ENCODE data around the gene PSMG2. TPM values are rescaled to one million over a fixed set of nuclear protein-coding genes. Genes with fewer than 3 reads are reported as not detected.

Gene PSMG2
- total RNA-seq (2016; rRNA removed; fragmentation: Illumina TruSeq; extraction: Trizol) = 94.8 and 133 TPM in 2 replicates
- 45.3 and 48.4 TPM in 2 replicates for total RNA-seq (2016; cell fraction: cytosol; rRNA removed; fragmentation: Illumina TruSeq; extraction: Trizol; ENCODE audit: low read depth)
- 94.6 and 133 TPM in 2 replicates for total RNA-seq (2016; cell fraction: insoluble cytoplasmic fraction; rRNA removed; fragmentation: Illumina TruSeq; extraction: Trizol)
- total RNA-seq (2016; cell fraction: membrane; rRNA removed; fragmentation: Illumina TruSeq; extraction: Trizol) = 77.8 and 78.0 TPM in 2 replicates
- total RNA-seq (2016; cell fraction: nucleus; rRNA removed; fragmentation: Illumina TruSeq; extraction: Trizol) = 49.2 and 51.5 TPM in 2 replicates
- polyA plus RNA-seq (2011; rRNA removed) = 40.8 and 53.4 TPM in 2 replicates
- polyA plus RNA-seq (2011; cell fraction: cytosol; rRNA removed) = 33.3 and 37.5 TPM in 2 replicates
- 15.1 and 19.9 TPM in 2 replicates for polyA plus RNA-seq (2011; cell fraction: nucleus; rRNA removed)
- polyA plus RNA-seq (2012) = 60.7 and 69.3 TPM in 2 replicates
- polyA plus RNA-seq (2016; cell fraction: cytosol; fragmentation: Illumina TruSeq; extraction: Trizol; ENCODE audit: low read depth) = 40.3 and 41.0 TPM in 2 replicates
- 132 and 137 TPM in 2 replicates for polyA plus RNA-seq (2016; cell fraction: insoluble cytoplasmic fraction; fragmentation: Illumina TruSeq; extraction: Trizol; ENCODE audit: low read depth)
- 67.1 and 72.3 TPM in 2 replicates for polyA plus RNA-seq (2016; cell fraction: membrane; fragmentation: Illumina TruSeq; extraction: Trizol; ENCODE audit: low read depth)
- polyA plus RNA-seq (2016; cell fraction: nucleus; fragmentation: Illumina TruSeq; extraction: Trizol; ENCODE audit: insufficient read depth, low read depth) = 76.0 and 78.0 TPM in 2 replicates
- 36.2 and 55.8 TPM in 2 replicates for polyA minus RNA-seq (2011; rRNA and poly(A)+ RNA removed; ENCODE audit: low replicate concordance)
- 33.5 and 35.7 TPM in 2 replicates for polyA minus RNA-seq (2011; cell fraction: cytosol; rRNA and poly(A)+ RNA removed)
- polyA minus RNA-seq (2011; cell fraction: nucleus; rRNA and poly(A)+ RNA removed) = 19.4 and 20.3 TPM in 2 replicates
- Bru-seq, nascent RNA = percentile 59 among the genes with signal in this experiment
- percentile 72 among the genes with signal in this experiment for BruChase-seq, experiment 1, labeled RNA remaining after a 6-hour chase
- percentile 65 among the genes with signal in this experiment for BruChase-seq, experiment 2, labeled RNA remaining after a 2-hour chase
- long read RNA-seq, experiment 1, transcript PSMG2-201 (7 exons, 1,686 nt) = major isoform, 64 of 70 reads
- long read RNA-seq, experiment 1, partial matches to known transcripts = 0 of 70 reads
- long read RNA-seq, experiment 1, other reads (novel, unspliced or antisense) = 5 of 70 reads
- long read RNA-seq, experiment 2, transcript PSMG2-201 (7 exons, 1,686 nt) = major isoform, 55 of 77 reads
- long read RNA-seq, experiment 2, partial matches to known transcripts = 10 of 77 reads
- long read RNA-seq, experiment 2, other reads (novel, unspliced or antisense) = 11 of 77 reads

DNA sequence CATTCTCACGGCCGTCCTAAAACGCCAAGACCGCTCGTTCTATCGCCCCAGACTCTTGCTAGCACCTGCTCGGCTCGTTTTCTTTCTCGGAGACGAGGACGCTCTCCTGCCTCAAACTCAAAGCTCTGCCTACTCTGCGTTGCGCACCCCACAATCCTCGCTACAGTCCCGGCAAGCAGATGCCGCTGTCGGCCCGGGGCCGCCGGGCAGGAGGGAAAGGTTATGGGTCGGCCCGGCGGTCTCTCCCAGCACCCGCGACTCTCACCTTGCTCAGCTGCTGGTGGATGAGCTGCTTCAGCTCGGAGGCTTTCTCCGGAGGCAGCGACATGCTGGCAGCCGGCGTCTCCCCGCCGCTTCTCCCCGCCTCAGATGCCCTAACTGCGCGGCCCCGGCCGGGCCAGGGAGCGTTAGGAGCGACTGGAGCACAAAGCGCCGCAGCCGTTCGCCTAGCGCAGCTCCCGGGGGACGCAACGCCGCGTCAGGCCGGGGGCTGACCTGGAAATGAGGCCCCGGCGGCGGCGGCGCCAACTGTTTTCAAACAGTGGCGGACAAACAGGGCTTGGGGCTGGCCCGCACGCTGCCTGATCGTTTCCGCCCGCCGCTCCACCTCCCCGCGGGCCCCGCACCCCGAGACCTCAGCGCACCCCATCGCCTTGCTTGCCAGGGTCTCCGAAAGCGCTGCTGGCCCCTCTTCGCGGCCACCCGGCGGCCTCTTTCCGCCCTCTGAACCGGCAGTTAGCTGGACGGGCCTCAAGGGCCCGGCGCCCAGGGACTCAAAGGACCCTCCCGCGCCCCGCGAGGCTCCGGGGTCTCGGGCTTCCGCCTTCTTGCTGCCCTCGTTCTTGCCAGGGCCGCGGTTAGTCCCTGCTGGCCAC, at the start of gene PSMG2, which contains the start of gene CEP76:
PSMG2 (plus strand) TSS at position 822 of the 875 bp plus-strand sequence. CDS start 66 bp downstream, outside the sequence.
CEP76 (minus strand) TSS at position 503 of the 875 bp plus-strand sequence; CDS start at position 328, 175 bp downstream.
- Histone ChIP-seq H3K27me3 (ENCODE audit: control insufficient read depth in 1 of 2, insufficient read depth in 2 of 2, low read length in 2 of 2) (no peaks in the 10 kb centered on the region; a peak in 2 of 5 replicates), H3K4me2 (ENCODE audit: low read depth, low read length) (peak within 1 kb of the TSS; percentile 83), H3K4me3 (replicated peaks in 1 of 3; ENCODE audit: insufficient read depth in 1 of 3, low read depth in 2 of 3, low read length in 3 of 3) (peak within 1 kb of the TSS; percentile 91 to 99 (median 93)), H3K36me3 (replicated peaks in 1 of 2; ENCODE audit: control insufficient read depth in 1 of 2, insufficient read depth in 2 of 2, low read length in 2 of 2) (peaks cover 2 to 23% of the 10 kb centered on the region in 2 experiments; a peak in 4 of 5 replicates), H3K9me3 (ENCODE audit: low read length) (no peaks in the 10 kb centered on the region), H3K27ac (ENCODE audit: extremely low read length, insufficient read depth, low read length) (peak within 1 kb of the TSS; percentile 89), H3K4me1 (ENCODE audit: insufficient read depth, low read length) (peaks cover 57% of the 10 kb centered on the region), H2AFZ (ENCODE audit: low read length) (no peak within 1 kb of the TSS), H4K20me1 (ENCODE audit: insufficient read depth, low read length) (no peaks in the 10 kb centered on the region), H3K79me2 (ENCODE audit: insufficient read depth, low read length) (peaks cover 73% of the 10 kb centered on the region), H3K9ac (ENCODE audit: insufficient read depth, low read depth, low read length) (peak within 1 kb of the TSS; percentile 93)
- in situ Hi-C loops (cut with HindIII; ENCODE audit: extremely low pct_ligation_motif_present, low pct_unique_long_range_greater_than_20kb) = no loop called here
- ATAC-seq = peak; percentile 96
- no peak for FAIRE-seq
- ChIA-PET POLR2A (interaction anchor here (0.6 to 2.9 kb wide), 16 partner anchors 8 to 325 kb away, joined by 3 to 15 read pairs (median 4); partner anchors contain the start of genes AFG3L2, CEP192, PTPN2 and SEH1L), CTCF (ENCODE audit: low intra/inter-chr PET ratio, low total read pairs) (no interaction called here)
- WGBS (ENCODE audit: low lambda C conversion rate) = under 1% methylated on average over 14 of the region's 89 CpGs
- BruUV-seq (replicated peaks) = no TSS peak
- intact Hi-C loops (cut with micrococcal nuclease; ENCODE audit: unreplicated experiment) = no loop called here
- peak; percentile 81 for DNase-seq (ENCODE audit: low spot score)
- TF ChIP-seq ATAD3A (CRISPR knock-in tag; IDR thresholded peaks at IDR 0.05) (no peak), ZNF773 (CRISPR knock-in tag; IDR thresholded peaks at IDR 0.05; ENCODE audit: borderline replicate concordance) (no peak), TRIM24 (CRISPR knock-in tag; IDR thresholded peaks at IDR 0.05) (no peak), ZKSCAN1 (IDR thresholded peaks at IDR 0.05; ENCODE audit: low read length) (no peak), PREB (CRISPR knock-in tag; IDR thresholded peaks at IDR 0.05) (no peak), ZNF329 (CRISPR knock-in tag; IDR thresholded peaks at IDR 0.05; ENCODE audit: low read depth) (0 out of 2 replicates have a peak, but pooled peaks have one; percentile 43), PRDM4 (CRISPR knock-in tag; IDR thresholded peaks at IDR 0.05; ENCODE audit: borderline replicate concordance) (no peak), JARID2 (CRISPR knock-in tag; IDR thresholded peaks at IDR 0.05; ENCODE audit: insufficient replicate concordance) (no peak), ZNF333 (CRISPR knock-in tag; IDR thresholded peaks at IDR 0.05; ENCODE audit: borderline replicate concordance) (no peak), ETV6 (CRISPR knock-in tag; conservative IDR thresholded peaks at IDR 0.05) (no peak)
- TF ChIP-seq, protein P1, sequence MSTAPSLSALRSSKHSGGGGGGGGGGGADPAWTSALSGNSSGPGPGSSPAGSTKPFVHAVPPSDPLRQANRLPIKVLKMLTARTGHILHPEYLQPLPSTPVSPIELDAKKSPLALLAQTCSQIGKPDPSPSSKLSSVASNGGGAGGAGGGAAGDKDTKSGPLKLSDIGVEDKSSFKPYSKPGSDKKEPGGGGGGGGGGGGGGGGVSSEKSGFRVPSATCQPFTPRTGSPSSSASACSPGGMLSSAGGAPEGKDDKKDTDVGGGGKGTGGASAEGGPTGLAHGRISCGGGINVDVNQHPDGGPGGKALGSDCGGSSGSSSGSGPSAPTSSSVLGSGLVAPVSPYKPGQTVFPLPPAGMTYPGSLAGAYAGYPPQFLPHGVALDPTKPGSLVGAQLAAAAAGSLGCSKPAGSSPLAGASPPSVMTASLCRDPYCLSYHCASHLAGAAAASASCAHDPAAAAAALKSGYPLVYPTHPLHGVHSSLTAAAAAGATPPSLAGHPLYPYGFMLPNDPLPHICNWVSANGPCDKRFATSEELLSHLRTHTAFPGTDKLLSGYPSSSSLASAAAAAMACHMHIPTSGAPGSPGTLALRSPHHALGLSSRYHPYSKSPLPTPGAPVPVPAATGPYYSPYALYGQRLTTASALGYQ (CRISPR knock-in tag; IDR thresholded peaks at IDR 0.05) = peak; percentile 61; the same call in 1 of the 2 replicates

Measured in HepG2 (cell line).